Stomach (tissue), 4 donors: ENCODE measurements around the gene CIDEB.

Experiments used
- EP300 ChIP-seq: sonication (generic); formaldehyde crosslinking; IDR thresholded peaks from one replicate; pipeline ENCODE4 v1.6.1; 2017; ENCODE audit warnings: antibody characterized with exemption
- POLR2A ChIP-seq, 4 donors: fragments of 450-650 bp; IDR thresholded peaks; one replicate each; pipeline ENCODE4 v1.6.1; 2016; ENCODE audit warnings: antibody characterized with exemption in 4 of 4, control low read depth in 2 of 4, mild to moderate bottlenecking in 1 of 4, moderate library complexity in 1 of 4
- POLR2AphosphoS5 ChIP-seq, 3 donors: sonication (generic); formaldehyde crosslinking; IDR thresholded peaks; one replicate each; pipeline ENCODE4 v1.6.1; 2016; ENCODE audit warnings: antibody characterized with exemption in 3 of 3
- TF ChIP-seq, protein P1 (sequence below), 7 experiments: fragments of 450-650 bp in 4 of 7; fragments of 200-600 bp in 3 of 7; sonication (generic) in 3 of 7; IDR thresholded peaks; one replicate each; pipeline ENCODE4 v1.5.1; 2016 to 2019; ENCODE audit warnings: antibody characterized with exemption in 7 of 7, control low read depth in 2 of 7, mild to moderate bottlenecking in 1 of 7

DNA sequence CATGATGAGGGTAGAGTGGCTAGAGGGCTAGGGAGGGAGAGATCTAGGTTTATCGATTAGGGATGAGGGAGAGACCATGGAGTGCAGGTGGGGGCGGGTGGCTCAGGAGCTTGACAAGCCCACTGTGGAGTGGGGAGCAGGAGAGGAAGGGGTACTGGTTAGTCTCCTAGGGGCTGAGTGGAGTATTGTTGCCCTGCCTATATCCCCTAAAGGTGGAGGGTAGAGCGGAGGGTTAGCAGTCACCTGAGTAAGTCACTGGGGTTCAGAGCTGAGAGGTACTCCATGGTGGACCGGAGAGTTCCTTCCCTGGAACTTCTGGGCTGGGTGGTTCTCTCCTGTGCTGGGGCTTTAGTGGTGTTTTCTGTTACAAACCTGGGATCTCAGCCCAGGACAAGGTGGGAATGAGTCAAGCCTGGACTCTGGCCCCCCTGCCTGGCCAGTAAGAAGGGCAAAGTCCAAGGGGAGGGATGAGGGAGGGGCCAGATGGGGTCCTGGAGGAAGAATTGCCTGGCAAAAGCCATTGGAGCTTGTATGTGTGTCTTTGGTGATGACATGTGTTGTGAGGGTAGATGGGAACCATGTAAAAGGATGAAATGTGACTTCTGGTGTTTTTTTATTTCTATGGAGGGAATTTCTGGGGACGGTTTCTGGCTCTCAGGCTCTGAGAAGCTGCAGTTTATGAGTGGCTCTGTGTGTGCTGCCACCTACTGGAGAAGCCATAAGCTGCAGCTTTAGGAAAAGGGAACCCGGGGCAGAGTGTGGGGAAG, at the start of gene CIDEB:
- TF ChIP-seq, protein P1, sequence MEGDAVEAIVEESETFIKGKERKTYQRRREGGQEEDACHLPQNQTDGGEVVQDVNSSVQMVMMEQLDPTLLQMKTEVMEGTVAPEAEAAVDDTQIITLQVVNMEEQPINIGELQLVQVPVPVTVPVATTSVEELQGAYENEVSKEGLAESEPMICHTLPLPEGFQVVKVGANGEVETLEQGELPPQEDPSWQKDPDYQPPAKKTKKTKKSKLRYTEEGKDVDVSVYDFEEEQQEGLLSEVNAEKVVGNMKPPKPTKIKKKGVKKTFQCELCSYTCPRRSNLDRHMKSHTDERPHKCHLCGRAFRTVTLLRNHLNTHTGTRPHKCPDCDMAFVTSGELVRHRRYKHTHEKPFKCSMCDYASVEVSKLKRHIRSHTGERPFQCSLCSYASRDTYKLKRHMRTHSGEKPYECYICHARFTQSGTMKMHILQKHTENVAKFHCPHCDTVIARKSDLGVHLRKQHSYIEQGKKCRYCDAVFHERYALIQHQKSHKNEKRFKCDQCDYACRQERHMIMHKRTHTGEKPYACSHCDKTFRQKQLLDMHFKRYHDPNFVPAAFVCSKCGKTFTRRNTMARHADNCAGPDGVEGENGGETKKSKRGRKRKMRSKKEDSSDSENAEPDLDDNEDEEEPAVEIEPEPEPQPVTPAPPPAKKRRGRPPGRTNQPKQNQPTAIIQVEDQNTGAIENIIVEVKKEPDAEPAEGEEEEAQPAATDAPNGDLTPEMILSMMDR (IDR thresholded peaks at IDR 0.05), result peak in 5 of 7 experiments; percentile 87 to 93 (median 89)
- no peak for TF ChIP-seq EP300
- TF ChIP-seq POLR2AphosphoS5 (IDR thresholded peaks at IDR 0.05), result no peak
- no peak for TF ChIP-seq POLR2A (IDR thresholded peaks at IDR 0.05)
